Stimulated activated CD8-positive, alpha-beta memory T cell treated with anti-CD3 and anti-CD28 coated beads, Interleukin-12 subunit alpha, Interleukin-12 subunit beta, amount 100 ng/mL, for 1 hour (primary cell): Measurements from ENCODE around the gene PRR14.
A peak's percentile ranks its signal among the peaks of the same experiment; 100 is the strongest.

Experiments used
- DNase-seq: peaks from one replicate; pipeline ENCODE4 v3.0.0-alpha.2; 2020; ENCODE audit warnings: low read depth

PRR14 gene

DNA sequence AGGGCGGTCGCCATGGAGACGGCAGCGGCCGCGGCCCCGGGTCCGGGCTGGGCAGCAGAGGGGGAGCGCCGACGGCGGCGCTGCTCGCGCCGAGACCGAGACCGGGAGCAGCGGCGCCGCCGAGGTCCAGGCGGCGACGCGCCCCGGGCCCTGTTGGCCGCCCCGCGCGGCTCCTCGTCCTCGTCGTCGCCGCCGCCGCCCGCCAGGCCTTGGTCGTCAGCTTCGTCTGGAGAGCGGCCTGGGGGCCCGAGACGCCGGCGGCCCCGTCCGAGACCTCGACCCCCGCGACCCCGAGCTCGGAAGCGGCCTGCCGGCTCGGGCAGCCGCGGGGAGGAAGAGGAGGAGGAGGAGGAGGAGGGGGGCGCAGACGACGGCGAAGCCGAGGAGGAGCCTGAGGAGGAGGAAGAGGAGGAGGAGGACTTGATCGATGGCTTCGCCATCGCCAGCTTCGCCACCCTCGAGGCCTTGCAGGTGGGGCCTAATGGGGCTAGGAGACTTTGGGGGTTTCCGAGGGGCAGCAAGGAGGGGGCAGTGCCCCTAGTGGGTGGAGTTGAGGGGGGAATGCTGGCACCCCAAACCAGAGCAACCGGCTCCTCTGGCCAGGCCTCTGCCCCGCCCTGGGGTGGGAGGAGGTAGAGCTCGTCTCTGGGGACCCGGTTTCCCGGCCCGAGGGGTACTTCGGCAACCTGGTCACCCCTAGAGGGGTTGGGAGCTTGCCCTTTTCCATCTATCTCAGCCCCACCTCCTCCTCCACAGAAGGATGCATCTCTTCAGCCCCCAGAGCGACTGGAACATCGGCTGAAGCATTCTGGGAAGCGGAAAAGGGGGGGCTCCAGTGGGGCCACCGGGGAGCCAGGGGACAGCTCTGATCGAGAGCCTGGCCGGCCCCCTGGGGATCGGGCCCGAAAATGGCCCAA is 9.0 kb downstream of the PRR14 start:
- peak; percentile 33 for DNase-seq

DNA sequence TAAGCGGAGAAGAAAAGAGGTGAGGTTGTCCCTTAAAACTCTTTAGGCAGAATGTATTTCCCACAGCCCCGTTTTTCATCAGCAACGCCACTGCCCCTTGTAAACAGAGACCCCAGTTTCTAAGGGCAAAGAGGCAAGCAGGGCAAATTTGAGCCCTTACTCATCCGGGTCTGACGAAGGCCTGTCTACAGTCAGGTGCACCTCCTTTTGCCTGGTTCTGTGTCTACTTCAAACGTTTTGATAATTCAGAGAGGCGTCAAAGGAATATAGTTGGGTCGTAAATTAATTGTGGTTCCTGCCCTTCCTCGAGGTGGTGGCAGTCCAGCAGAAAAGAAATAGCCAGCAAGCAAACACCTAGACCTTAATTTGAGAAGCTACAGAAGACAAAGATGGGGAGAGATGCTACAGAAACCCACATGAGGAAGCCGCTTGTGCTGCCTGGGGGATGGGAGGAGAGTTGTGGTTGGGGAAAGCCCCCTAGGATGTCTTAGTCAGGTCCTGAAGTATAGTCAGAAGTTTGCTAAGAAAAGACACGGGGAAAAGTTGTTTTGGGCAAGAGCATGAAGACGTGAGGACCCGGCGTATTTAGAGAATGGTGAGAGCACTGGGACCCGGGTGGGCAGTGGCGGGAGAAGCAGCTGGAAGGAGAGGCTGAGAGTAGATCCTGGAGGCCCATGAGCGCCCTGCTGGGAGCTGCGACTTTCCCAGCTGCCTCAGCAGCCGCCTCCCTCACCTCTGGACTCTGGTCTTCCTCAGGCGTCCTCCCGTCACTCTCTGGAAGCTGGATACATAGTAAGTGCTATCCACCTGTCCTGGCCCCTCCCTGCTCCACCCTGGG is 9.9 kb downstream of the PRR14 start:
- peak; percentile 66 for DNase-seq

DNA sequence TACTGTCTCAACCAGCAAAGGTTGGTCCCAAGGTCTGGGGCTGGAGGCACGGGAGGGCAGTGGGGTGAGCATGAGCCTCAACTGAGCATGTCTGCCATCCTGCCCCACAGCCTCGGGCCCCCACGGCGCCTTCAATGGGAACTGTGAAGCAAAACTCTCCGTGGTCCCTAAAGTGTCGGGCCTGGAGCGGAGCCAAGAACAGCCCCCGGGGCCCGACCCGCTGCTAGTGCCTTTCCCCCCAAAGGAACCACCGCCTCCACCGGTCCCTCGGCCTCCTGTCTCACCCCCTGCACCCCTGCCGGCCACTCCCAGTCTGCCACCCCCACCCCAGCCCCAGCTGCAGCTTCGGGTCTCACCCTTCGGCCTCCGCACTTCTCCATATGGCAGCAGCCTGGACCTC is 11.7 kb downstream of the PRR14 start:
- DNase-seq: no peak

DNA sequence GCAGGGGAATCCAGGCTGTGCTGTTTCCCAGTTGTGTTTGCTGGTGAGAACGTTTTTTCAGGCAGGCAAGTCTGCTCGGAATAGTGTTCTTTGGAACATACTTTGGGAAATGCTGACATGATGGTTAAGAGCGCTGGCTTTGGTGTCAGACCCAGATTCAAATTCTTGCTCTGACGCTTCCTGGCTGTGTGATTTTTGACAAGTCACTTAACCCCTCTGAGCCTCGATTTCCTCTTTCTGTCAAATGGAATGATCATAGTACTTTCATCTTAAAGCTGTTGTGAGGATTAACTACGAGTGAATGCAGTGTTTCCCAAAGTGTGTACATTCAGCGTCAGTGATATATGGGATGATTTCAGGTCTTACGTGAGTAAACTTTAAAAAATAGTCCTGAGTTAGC is 12.3 kb downstream of the PRR14 start:
- no peak for DNase-seq

DNA sequence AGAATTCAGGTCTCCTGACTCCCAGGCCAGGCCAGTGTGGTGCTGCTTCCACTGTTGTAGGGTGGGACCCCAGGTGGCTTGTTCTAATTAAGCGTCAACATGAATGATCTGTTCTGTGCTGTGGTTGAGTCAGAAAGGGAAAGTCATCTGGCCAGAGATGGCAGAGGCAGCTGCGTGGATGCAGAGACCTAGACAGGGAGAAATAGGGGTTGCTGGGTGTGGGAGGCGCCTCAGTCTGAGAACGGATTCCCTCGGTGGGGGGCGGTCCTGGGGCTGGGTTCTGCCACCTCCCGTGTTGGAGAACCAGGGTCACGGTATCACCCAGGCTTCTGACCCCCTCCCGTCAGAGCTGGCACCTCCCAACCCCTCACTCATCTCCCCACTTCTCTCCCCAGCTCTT is 13.1 kb downstream of the PRR14 start:
- DNase-seq: no peak

DNA sequence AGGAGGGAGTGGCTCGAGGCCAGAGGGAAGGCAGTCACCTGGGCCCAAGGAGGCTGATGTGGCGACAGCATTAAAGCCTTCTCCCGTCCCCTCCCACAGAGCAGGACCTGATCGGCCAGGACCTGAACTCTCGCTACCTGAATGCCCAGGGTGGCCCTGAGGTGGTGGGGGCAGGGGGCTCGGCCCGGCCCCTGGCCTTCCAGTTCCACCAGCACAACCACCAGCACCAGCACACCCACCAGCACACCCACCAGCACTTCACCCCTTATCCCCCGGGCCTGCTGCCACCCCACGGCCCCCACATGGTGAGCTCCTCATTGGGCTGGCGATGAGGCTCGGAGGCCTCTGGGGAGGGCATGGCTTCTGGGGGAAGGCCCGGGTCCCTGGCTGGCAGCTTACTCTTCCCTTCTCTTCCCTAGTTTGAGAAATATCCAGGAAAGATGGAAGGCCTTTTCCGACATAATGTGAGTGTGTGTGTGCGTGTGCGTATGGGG is 13.9 kb downstream of the PRR14 start:
- no peak for DNase-seq

DNA sequence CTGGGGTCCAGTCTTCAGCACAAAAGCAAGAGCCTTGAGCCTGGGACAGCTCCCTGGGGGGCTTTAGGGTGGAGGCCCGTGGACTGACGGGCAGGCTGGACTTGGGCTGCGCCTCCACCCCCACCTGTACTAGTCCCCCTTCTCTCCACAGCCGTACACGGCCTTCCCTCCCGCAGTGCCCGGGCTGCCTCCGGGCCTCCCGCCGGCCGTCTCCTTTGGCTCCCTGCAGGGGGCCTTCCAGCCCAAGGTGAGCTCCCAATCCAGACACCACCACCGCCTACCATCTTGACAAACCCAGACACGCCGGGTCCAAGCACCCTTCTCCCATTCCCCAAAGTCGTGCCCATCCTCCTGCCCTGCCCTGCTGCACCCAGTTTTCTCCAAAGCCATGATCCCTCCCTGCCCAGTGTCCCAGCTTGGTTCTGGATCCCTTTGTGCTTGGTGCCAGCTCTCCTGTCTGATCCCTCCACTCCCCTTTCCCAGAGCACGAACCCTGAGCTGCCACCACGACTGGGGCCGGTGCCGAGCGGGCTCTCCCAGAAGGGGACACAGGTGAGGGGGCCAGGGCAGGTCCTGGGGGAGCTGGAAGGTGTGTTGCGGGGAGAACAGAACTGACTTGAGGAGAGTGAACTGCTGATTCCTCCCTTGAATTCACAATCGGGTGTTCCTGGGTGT is 14.5 kb downstream of the PRR14 start:
- DNase-seq: no peak

DNA sequence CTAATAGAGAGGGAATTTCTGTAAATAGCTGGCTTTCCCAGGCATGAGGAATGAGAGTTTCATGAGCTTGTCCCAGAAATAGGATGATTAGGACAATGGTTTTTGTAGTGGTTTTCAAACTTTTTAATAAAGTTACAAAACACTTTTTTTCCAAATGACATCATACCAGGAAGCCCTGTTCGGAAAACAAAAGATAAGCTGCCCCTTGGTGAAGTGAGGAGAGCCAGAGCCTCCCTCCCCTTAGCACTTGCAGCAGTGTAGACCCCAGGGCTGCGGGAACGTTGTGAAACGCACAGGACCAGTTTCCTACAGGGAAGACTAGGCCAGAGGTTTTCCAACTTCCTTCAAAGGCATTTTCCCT is 15.1 kb downstream of the PRR14 start:
- DNase-seq: no peak

DNA sequence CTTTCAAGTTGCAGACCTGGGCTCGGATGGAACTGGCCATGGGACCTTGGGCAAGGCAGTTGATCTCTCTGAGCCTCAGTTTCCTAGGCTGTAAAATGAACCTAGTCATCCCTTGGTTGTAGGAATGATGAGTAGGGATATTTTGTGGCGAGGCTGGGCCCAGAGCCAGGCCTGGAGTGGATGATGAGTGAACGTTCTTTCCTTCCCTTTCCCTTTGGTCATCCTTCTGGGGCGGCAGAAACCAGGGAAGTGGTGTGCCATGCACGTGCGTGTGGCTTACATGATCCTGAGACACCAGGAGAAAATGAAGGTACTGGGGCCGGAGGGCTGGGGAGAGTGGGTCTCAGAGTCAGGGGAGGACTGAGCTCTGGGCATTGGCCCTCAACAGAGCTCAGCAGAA is 15.9 kb downstream of the PRR14 start:
- DNase-seq: no peak

DNA sequence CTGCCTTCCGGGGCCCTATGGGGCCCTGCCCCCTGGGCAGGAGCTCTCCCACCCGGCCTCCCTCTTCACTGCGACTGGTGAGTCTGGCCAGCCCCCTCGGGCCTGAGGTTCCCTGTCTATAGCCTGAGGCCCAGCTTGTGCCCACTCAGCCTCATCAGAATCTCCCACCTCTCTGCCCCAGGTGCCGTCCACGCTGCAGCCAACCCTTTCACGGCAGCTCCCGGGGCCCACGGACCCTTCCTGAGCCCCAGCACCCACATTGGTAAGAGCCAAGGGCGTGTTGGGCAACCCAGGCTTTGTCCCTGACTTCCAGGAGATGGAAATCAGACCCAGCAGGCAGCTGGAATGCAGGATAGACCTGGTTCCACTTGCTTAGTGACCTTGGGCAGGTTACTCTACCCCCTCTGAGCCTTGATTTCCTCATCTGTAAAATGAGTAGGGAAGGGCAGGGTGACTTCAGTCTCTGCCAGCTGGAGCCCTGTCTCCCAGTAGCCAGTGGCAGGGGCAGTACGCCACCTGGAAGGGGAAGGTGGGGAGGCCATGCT is 16.7 kb downstream of the PRR14 start:
- no peak for DNase-seq

DNA sequence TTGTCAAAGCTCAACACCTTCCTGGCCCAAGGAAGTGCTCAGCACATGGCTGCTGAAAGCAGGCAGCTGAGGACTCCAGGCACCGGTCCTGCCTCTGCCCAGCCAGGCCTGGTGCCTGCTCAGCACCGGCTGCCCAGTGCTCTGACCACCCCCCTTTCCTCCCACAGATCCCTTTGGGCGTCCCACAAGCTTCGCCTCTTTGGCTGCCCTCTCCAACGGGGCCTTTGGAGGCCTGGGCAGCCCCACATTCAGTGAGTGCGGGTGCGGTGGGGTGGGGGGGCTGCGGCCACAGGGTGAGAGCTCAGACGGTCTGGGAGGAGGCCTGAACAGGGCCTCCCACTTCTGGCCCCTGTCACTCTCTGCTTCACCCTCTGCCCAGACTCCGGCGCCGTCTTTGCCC is 17.6 kb downstream of the PRR14 start:
- DNase-seq: no peak

DNA sequence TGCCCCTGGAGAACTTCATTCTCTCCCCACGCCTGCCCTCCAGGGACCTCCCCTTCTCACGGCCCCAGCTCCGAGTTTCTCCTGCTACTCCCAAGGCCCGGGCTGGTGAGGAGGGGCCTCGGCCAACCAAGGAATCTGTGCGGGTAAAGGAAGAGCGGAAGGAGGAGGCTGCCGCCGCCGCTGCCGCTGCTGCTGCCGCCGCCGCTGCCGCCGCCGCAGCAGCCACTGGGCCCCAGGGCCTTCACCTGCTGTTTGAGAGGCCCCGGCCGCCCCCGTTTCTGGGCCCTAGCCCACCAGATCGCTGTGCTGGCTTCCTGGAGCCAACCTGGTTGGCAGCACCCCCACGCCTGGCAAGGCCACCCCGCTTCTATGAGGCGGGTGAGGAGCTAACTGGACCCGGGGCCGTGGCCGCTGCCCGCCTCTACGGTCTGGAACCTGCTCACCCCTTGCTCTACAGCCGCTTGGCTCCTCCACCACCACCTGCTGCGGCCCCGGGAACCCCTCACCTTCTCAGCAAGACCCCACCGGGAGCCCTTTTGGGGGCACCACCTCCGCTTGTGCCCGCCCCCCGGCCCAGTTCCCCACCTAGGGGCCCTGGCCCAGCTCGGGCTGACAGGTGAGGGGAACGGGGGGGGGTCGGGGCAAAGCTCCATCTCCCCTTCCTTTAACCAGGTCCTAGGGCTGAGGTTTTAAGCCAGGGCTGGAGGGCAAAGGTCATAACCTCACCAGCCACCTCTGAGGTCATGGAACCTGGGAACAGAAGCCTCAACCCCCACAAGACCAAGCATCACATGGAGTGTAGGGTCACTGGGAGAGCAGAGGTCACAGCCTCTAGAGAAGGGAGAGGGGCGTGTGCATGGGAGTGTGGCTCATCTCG is 18.5 kb downstream of the PRR14 start:
- no peak for DNase-seq

DNA sequence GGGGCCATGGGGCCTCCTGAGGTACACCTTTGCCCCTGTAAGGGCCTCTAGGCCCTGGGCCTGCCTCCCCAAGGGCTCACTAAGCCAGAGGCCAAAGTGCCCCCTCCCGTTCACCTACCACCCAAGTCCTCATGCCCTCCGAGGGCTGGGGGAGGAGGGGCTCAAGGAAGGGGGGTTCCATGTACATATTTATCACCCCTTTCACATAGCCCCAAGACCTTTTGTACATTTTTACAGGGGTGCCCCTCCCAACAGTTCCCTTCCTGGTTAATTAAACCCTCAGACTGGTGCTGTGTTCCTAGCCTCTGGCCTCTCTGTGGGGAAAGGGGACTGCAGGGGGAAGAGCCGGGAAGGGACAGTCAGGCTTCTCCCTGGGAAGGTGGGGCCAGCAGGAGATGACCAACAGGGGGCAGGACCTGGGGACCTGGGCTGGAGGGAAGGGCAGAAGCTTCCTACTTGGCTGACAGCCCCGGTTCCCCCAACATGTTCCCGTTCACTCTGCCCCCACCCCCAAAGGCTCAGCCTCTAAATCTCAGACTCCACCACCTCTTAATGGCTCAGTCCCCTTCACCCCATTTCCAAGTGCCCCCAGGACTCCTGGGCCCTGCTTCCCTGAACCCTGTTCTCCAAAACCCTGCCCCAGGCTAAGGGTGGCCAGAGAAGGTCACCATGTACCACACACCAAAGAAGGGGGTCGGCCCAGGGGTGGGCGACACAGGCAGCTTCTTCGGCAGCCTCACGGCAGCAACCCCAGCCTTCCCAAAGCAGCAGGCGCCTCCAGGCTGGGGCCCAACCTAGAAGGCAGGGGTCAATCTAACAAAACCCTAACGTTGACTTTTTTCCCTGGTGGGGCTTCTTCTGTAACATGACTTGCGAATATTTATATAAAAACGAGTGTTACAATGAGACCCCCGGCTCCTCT is 19.4 kb downstream of the PRR14 start:
- no peak for DNase-seq

DNA sequence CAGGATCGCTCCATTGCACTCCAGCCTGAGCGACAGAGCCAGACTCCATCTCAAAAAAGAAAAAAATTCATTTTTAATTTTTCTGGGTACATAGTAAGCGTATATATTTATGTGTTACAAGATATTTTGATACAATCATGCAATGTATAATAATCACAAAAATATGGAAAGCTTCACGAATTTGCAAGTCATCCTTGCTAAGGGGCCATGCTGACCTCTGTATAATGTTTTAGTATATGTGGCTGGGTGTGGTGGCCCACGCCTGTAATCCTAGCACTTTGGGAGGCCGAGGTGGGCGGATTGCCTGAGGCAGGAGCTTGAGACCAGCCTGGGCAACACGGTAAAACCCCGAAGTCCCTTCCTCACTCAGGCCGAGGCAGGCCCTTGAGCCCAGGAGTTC is 24.4 kb downstream of the PRR14 start:
- no peak for DNase-seq

DNA sequence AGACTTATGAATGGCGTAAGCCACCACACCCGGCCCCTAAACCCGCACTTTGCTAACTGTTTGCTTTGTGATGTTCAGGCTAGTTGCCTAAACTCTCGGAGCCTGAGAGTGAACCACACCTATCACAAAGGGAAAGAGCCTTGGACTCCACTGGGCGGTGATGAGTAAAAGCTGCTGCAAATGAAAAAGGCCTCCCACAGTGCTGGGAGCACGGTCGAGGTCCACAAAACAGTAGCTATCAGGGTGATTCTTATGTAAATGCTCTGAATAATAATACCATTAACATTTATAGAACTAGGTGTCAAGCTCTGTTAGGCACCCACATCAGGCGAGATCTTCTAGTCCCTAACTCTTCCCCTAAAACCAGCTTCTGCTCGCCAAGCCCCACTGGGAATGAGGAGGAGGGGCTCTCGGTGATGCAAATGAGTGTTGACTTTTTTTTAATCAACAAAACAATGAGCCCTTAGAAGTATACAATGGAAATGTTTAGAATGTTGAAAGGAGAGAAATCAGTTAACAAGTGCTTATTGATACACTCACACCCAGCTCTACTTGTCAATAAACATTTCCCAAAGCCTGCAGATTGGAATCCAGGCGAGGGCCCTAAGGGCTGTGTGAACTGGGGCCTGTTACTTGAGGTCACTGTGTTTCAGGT is 27.3 kb downstream of the PRR14 start:
- DNase-seq: no peak

DNA sequence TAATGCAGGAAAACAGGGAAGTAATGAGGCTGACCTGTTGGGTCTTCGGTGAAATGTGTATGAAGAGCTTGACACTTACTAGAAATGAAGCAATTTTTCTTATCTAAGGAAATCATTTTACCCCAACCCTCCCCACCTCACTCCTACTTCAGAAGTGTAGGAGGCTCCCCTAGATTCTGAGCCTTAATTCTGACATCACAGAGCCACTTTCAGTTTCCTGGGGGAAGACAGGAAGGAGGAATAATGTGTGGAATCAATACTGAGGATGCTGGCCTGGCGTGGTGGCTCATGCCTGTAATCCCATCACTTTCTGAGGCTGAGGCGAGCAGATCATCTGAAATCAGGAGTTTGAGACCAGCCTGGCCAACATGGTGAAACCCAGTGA is 27.8 kb downstream of the PRR14 start:
- DNase-seq: no peak

DNA sequence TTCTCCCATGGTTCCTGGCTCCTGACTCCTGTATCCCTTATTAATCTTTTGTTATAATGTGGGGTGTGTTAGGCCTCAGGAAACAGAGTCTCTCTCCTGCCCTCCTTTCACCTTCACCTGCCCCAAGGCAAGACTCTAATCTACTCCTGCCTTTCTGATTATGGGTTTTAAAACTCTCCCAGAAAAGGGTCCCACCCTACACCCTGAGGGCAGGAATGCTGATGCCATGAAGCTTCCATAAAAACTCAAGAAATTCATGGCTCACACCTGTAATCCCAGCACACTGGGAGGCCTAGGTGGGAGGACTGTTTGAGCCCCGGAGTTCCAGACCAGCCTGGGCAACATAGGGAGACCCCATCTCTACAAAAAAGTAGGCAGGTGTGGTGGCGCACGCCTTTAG is 29.6 kb downstream of the PRR14 start:
- DNase-seq: no peak

DNA sequence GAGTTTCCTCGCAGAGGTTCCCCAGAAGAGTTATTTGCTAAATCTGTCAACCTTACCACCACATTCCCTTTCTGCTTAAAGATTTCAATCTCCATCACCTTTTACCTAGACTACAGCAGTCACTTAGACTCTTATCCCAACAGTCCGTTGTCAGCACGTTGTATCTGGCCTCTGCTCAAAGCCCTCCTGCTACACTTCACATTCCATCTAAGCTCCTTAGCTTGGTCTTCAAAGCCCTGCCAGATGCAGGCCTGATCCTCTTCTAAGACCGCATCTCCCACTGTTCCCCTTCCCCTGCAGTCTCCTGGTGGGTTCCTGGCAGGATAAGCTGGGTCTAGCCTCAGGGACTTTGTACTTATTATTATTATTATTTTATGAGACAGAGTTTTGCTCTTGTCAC is 37.9 kb downstream of the PRR14 start:
- no peak for DNase-seq

DNA sequence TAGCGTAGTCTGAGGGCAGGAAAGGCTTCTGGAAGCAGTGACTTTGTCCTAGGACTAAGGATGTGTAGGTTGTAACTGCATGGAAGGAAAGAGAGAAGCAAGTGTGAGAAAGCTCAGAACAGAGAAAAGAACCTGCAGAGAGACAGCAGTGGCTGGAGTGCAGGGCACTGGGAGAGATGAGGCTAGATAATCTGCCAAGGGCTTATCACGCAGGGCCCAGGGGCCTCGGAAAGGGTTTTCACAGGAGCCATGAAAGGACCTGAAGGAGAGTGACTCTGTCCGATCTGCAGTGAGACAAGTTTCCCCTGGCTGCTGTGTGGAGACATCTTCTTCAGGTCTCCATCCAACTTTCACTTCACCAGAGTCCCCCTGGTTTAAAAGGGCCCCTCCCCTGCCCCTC is 41.1 kb downstream of the PRR14 start:
- no peak for DNase-seq
